ENCODE measurements around the gene NIT1. TPM values are rescaled to one million over a fixed set of nuclear protein-coding genes. Genes with fewer than 3 reads are reported as not detected.

The NIT1 gene
- total and polyA plus RNA-seq, 2 of the 13 experiments (the other 11 are each of a cell fraction or from before 2014, with no cell fraction given): 22.7 to 31.0 TPM

DNA sequence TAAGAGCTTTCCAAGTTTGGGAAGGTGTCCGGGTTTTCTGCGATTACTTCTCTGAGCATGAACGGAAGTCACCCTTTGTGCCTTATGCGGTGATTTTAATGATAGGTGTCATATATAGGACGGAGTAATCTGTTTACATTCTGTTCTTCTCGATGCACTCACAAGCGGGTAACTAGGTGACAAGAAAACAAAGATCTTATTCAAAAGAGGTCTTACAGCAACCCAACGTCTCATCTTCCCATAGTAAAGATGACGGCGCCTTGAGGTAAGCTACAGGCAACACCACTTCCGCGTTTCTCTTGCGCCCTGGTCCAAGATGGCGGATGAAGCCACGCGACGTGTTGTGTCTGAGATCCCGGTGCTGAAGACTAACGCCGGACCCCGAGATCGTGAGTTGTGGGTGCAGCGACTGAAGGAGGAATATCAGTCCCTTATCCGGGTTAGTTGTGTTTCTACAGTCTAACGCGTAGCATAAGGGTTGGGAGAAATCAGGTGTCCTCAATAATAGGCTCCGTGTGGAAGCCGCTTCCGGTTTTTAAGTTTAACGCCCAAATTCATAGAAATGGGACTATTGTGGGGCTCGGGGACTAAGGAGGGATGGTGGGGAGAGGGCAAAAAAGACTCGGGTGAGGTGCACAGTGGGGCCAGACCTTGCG lies 35.9 kb downstream of the NIT1 start, which contains the start of gene UFC1 (continued):
- TF ChIP-seq, protein P1, sequence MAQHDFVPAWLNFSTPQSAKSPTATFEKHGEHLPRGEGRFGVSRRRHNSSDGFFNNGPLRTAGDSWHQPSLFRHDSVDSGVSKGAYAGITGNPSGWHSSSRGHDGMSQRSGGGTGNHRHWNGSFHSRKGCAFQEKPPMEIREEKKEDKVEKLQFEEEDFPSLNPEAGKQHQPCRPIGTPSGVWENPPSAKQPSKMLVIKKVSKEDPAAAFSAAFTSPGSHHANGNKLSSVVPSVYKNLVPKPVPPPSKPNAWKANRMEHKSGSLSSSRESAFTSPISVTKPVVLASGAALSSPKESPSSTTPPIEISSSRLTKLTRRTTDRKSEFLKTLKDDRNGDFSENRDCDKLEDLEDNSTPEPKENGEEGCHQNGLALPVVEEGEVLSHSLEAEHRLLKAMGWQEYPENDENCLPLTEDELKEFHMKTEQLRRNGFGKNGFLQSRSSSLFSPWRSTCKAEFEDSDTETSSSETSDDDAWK (CRISPR knock-in tag; IDR thresholded peaks at IDR 0.05): no peak
- TF ChIP-seq HHEX (CRISPR knock-in tag; IDR thresholded peaks at IDR 0.05) (no peak), HNRNPL (IDR thresholded peaks at IDR 0.05; ENCODE audit: low read depth, low read length) (no peak), FOXA1 (IDR thresholded peaks at IDR 0.05) (no peak), FOXA1 (CRISPR knock-in tag; IDR thresholded peaks at IDR 0.05) (no peak), YY1 (IDR thresholded peaks at IDR 0.05; ENCODE audit: insufficient read depth, insufficient replicate concordance, low read depth, low read length) (peak; percentile 100), ZNF124 (CRISPR knock-in tag; IDR thresholded peaks at IDR 0.05) (no peak), STAT5B (CRISPR knock-in tag; IDR thresholded peaks at IDR 0.05) (no peak), MAFG (CRISPR knock-in tag; IDR thresholded peaks at IDR 0.05) (no peak), SMAD3 (CRISPR knock-in tag; IDR thresholded peaks at IDR 0.05) (no peak), TP53 (CRISPR knock-in tag; conservative IDR thresholded peaks at IDR 0.05) (no peak), ZSCAN20 (CRISPR knock-in tag; IDR thresholded peaks at IDR 0.05; ENCODE audit: borderline replicate concordance) (no peak), EHMT2 (IDR thresholded peaks at IDR 0.05; ENCODE audit: borderline replicate concordance, low read depth, low read length) (peak; percentile 69; the same call in 1 of the 2 replicates), HINFP (CRISPR knock-in tag; IDR thresholded peaks at IDR 0.05; ENCODE audit: low read depth) (0 out of 2 replicates have a peak, but pooled peaks have one; percentile 55), ARID4A (CRISPR knock-in tag; IDR thresholded peaks at IDR 0.05; ENCODE audit: borderline replicate concordance) (peak; percentile 80; the same call in 1 of the 2 replicates), IKZF1 (IDR thresholded peaks at IDR 0.05) (no peak), ZNF230 (CRISPR knock-in tag; IDR thresholded peaks at IDR 0.05) (no peak), NFKBIZ (CRISPR knock-in tag; IDR thresholded peaks at IDR 0.05) (peak; percentile 40; the same call in 1 of the 2 replicates), PAF1 (CRISPR knock-in tag; IDR thresholded peaks at IDR 0.05) (no peak), TOE1 (CRISPR knock-in tag; IDR thresholded peaks at IDR 0.05) (no peak; the same call in 1 of the 2 replicates), ZNF841 (CRISPR knock-in tag; IDR thresholded peaks at IDR 0.05; ENCODE audit: borderline replicate concordance) (no peak), HNF4G (IDR thresholded peaks at IDR 0.05; ENCODE audit: borderline replicate concordance, low read depth, low read length) (0 out of 2 replicates have a peak, but pooled peaks have one; percentile 0), HNF4G (CRISPR knock-in tag; IDR thresholded peaks at IDR 0.05; ENCODE audit: borderline replicate concordance, low read depth) (0 out of 2 replicates have a peak, but pooled peaks have one; percentile 31), CREBL2 (CRISPR knock-in tag; IDR thresholded peaks at IDR 0.05; ENCODE audit: borderline replicate concordance) (no peak), BRD4 (CRISPR knock-in tag; IDR thresholded peaks at IDR 0.05) (peak; percentile 91)
